Measurements from ENCODE around the gene SOX13. TPM values are rescaled to one million over a fixed set of nuclear protein-coding genes. Genes with fewer than 3 reads are reported as not detected.

Gene SOX13
- total RNA-seq, 1 experiment from 2014 or later = 171 TPM

- TF ChIP-seq, protein P1, sequence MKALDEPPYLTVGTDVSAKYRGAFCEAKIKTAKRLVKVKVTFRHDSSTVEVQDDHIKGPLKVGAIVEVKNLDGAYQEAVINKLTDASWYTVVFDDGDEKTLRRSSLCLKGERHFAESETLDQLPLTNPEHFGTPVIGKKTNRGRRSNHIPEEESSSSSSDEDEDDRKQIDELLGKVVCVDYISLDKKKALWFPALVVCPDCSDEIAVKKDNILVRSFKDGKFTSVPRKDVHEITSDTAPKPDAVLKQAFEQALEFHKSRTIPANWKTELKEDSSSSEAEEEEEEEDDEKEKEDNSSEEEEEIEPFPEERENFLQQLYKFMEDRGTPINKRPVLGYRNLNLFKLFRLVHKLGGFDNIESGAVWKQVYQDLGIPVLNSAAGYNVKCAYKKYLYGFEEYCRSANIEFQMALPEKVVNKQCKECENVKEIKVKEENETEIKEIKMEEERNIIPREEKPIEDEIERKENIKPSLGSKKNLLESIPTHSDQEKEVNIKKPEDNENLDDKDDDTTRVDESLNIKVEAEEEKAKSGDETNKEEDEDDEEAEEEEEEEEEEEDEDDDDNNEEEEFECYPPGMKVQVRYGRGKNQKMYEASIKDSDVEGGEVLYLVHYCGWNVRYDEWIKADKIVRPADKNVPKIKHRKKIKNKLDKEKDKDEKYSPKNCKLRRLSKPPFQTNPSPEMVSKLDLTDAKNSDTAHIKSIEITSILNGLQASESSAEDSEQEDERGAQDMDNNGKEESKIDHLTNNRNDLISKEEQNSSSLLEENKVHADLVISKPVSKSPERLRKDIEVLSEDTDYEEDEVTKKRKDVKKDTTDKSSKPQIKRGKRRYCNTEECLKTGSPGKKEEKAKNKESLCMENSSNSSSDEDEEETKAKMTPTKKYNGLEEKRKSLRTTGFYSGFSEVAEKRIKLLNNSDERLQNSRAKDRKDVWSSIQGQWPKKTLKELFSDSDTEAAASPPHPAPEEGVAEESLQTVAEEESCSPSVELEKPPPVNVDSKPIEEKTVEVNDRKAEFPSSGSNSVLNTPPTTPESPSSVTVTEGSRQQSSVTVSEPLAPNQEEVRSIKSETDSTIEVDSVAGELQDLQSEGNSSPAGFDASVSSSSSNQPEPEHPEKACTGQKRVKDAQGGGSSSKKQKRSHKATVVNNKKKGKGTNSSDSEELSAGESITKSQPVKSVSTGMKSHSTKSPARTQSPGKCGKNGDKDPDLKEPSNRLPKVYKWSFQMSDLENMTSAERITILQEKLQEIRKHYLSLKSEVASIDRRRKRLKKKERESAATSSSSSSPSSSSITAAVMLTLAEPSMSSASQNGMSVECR (CRISPR knock-in tag; IDR thresholded peaks at IDR 0.05; ENCODE audit: borderline replicate concordance) = no peak
- TF ChIP-seq SMAD3 (CRISPR knock-in tag; IDR thresholded peaks at IDR 0.05; ENCODE audit: borderline replicate concordance) = no peak
- no peak for TF ChIP-seq MAX (CRISPR knock-in tag; IDR thresholded peaks at IDR 0.05)
- TF ChIP-seq, protein P2, sequence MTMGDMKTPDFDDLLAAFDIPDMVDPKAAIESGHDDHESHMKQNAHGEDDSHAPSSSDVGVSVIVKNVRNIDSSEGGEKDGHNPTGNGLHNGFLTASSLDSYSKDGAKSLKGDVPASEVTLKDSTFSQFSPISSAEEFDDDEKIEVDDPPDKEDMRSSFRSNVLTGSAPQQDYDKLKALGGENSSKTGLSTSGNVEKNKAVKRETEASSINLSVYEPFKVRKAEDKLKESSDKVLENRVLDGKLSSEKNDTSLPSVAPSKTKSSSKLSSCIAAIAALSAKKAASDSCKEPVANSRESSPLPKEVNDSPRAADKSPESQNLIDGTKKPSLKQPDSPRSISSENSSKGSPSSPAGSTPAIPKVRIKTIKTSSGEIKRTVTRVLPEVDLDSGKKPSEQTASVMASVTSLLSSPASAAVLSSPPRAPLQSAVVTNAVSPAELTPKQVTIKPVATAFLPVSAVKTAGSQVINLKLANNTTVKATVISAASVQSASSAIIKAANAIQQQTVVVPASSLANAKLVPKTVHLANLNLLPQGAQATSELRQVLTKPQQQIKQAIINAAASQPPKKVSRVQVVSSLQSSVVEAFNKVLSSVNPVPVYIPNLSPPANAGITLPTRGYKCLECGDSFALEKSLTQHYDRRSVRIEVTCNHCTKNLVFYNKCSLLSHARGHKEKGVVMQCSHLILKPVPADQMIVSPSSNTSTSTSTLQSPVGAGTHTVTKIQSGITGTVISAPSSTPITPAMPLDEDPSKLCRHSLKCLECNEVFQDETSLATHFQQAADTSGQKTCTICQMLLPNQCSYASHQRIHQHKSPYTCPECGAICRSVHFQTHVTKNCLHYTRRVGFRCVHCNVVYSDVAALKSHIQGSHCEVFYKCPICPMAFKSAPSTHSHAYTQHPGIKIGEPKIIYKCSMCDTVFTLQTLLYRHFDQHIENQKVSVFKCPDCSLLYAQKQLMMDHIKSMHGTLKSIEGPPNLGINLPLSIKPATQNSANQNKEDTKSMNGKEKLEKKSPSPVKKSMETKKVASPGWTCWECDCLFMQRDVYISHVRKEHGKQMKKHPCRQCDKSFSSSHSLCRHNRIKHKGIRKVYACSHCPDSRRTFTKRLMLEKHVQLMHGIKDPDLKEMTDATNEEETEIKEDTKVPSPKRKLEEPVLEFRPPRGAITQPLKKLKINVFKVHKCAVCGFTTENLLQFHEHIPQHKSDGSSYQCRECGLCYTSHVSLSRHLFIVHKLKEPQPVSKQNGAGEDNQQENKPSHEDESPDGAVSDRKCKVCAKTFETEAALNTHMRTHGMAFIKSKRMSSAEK (CRISPR knock-in tag; IDR thresholded peaks at IDR 0.05; ENCODE audit: borderline replicate concordance) = no peak
- TF ChIP-seq NFE2L1 (CRISPR knock-in tag; IDR thresholded peaks at IDR 0.05) = no peak
- TF ChIP-seq USF2 (CRISPR knock-in tag; IDR thresholded peaks at IDR 0.05) = no peak
- TF ChIP-seq, protein P3, sequence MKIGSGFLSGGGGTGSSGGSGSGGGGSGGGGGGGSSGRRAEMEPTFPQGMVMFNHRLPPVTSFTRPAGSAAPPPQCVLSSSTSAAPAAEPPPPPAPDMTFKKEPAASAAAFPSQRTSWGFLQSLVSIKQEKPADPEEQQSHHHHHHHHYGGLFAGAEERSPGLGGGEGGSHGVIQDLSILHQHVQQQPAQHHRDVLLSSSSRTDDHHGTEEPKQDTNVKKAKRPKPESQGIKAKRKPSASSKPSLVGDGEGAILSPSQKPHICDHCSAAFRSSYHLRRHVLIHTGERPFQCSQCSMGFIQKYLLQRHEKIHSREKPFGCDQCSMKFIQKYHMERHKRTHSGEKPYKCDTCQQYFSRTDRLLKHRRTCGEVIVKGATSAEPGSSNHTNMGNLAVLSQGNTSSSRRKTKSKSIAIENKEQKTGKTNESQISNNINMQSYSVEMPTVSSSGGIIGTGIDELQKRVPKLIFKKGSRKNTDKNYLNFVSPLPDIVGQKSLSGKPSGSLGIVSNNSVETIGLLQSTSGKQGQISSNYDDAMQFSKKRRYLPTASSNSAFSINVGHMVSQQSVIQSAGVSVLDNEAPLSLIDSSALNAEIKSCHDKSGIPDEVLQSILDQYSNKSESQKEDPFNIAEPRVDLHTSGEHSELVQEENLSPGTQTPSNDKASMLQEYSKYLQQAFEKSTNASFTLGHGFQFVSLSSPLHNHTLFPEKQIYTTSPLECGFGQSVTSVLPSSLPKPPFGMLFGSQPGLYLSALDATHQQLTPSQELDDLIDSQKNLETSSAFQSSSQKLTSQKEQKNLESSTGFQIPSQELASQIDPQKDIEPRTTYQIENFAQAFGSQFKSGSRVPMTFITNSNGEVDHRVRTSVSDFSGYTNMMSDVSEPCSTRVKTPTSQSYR (CRISPR knock-in tag; IDR thresholded peaks at IDR 0.05) = no peak
Observed at GRCh38 chr1:204069887-204070286, 3.0 kb upstream of the SOX13 start (continued).

- no peak for ATAC-seq
Observed at GRCh38 chr1:204070895-204071294, 2.0 kb upstream of the SOX13 start.

More at GRCh38 chr1:204070895-204071294, 2.0 kb upstream of the SOX13 start:
- POLR2A ChIA-PET = no interaction called here
- TF ChIP-seq IRF1 (CRISPR knock-in tag; IDR thresholded peaks at IDR 0.05) (no peak), JAZF1 (CRISPR knock-in tag; IDR thresholded peaks at IDR 0.05) (no peak), IRF2 (CRISPR knock-in tag; IDR thresholded peaks at IDR 0.05; ENCODE audit: borderline replicate concordance, low read depth) (no peak), ZNF121 (CRISPR knock-in tag; IDR thresholded peaks at IDR 0.05) (no peak)
- TF ChIP-seq, protein P4, sequence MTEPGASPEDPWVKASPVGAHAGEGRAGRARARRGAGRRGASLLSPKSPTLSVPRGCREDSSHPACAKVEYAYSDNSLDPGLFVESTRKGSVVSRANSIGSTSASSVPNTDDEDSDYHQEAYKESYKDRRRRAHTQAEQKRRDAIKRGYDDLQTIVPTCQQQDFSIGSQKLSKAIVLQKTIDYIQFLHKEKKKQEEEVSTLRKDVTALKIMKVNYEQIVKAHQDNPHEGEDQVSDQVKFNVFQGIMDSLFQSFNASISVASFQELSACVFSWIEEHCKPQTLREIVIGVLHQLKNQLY (CRISPR knock-in tag; IDR thresholded peaks at IDR 0.05) = no peak
- TF ChIP-seq, protein P5, sequence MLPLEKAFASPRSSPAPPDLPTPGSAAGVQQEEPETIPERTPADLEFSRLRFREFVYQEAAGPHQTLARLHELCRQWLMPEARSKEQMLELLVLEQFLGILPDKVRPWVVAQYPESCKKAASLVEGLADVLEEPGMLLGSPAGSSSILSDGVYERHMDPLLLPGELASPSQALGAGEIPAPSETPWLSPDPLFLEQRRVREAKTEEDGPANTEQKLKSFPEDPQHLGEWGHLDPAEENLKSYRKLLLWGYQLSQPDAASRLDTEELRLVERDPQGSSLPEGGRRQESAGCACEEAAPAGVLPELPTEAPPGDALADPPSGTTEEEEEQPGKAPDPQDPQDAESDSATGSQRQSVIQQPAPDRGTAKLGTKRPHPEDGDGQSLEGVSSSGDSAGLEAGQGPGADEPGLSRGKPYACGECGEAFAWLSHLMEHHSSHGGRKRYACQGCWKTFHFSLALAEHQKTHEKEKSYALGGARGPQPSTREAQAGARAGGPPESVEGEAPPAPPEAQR (CRISPR knock-in tag; IDR thresholded peaks at IDR 0.05) = no peak
- no peak overlapping the region for H3K4me3 Mint-ChIP-seq
- CTCF ChIA-PET = interaction anchor here (1.4 kb wide), 1 partner anchor 58 kb away, joined by 6 read pairs; no protein-coding TSS in a partner anchor
- peaks cover 7% of the 10 kb centered on the region for H3K36me3 Mint-ChIP-seq
- no peak overlapping the region for H3K27ac Mint-ChIP-seq
- DNase-seq (ENCODE audit: low spot score) = no peak
- H3K4me1 Mint-ChIP-seq = peaks cover 51% of the 10 kb centered on the region
- peaks cover 10% of the 10 kb centered on the region for H3K9me3 Mint-ChIP-seq
- H3K27me3 Mint-ChIP-seq (ENCODE audit: low read depth) = peaks cover 2% of the 10 kb centered on the region

Data from WTC11 (cell line).